Bronchial epithelial cell (primary cell): Measurements from ENCODE around the gene CD28. TPM values are rescaled to one million over a fixed set of nuclear protein-coding genes. Genes with fewer than 3 reads are reported as not detected.

Experiments used
- DNase-seq: peaks from one replicate; pipeline ENCODE4 v3.0.0-alpha.2; 2010; ENCODE audit warnings: low read depth
- FAIRE-seq: peaks from 2 replicates; lab custom pipeline; 2011; peaks lifted over from hg19 to GRCh38; lab: Jason Lieb, UNC
- H3K27me3 ChIP-seq: 2 replicates; pipeline ENCODE4 v1.5.1; 2011; ENCODE audit warnings: low read length; ENCODE audit not compliant: control insufficient read depth, insufficient read depth
- H3K36me3 ChIP-seq: 2 replicates; pipeline ENCODE4 v1.5.1; 2011; ENCODE audit warnings: low read length; ENCODE audit not compliant: control insufficient read depth, insufficient read depth
- H3K4me3 ChIP-seq: 2 replicates; pipeline ENCODE4 v1.5.1; 2011; ENCODE audit warnings: mild to moderate bottlenecking, low read depth, low read length, control low read depth
- total RNA-seq: library from RNA; depleted of rRNA; stranded (reverse); fragments of >200 nt; gene quantifications from 2 replicates; pipeline ENCODE4 v1.2.1, GENCODE V29; 2014
- TF ChIP-seq, protein P1 (sequence below): IDR thresholded peaks from 2 replicates; pipeline ENCODE4 v1.5.1; 2011; ENCODE audit warnings: mild to moderate bottlenecking, moderate library complexity, low read length, control low read depth, inconsistent platforms; ENCODE audit not compliant: insufficient read depth, severe bottlenecking

The CD28 gene
- total RNA-seq, 1 donor from 2014 or later = not detected

DNA sequence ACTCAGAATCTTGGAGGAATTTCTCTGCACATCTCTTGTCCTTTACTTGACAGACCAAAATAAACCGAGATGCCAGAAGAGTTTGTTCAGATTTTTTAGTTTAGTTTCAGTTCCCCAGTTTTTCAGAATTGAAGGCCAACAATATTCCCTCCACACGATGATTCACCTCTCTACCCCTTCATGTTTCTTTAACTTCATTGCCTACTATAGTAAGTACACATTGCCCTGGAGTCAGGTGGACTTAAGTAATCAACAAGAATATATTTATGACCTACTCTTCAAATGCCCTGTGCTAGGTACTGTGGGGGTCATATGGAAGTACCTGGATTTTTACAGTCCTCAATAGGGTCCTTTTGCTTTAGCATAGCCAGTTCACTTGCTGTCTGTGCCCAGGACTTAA is 81.5 kb downstream of the CD28 start:
- H3K36me3 ChIP-seq = no peaks in the 10 kb centered on the region
- FAIRE-seq (no peak), DNase-seq (no peak)
- no peak overlapping the region for H3K4me3 ChIP-seq
- TF ChIP-seq, protein P1, sequence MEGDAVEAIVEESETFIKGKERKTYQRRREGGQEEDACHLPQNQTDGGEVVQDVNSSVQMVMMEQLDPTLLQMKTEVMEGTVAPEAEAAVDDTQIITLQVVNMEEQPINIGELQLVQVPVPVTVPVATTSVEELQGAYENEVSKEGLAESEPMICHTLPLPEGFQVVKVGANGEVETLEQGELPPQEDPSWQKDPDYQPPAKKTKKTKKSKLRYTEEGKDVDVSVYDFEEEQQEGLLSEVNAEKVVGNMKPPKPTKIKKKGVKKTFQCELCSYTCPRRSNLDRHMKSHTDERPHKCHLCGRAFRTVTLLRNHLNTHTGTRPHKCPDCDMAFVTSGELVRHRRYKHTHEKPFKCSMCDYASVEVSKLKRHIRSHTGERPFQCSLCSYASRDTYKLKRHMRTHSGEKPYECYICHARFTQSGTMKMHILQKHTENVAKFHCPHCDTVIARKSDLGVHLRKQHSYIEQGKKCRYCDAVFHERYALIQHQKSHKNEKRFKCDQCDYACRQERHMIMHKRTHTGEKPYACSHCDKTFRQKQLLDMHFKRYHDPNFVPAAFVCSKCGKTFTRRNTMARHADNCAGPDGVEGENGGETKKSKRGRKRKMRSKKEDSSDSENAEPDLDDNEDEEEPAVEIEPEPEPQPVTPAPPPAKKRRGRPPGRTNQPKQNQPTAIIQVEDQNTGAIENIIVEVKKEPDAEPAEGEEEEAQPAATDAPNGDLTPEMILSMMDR = no peak
- H3K27me3 ChIP-seq = no peaks in the 10 kb centered on the region

Other genes with a start within 250 kb of the CD28 start
- gene RAPH1, start 171.3 kb upstream of the CD28 start, total RNA-seq = 15.3 and 19.5 TPM in 2 replicates
- gene CTLA4, start 161.1 kb downstream of the CD28 start, total RNA-seq = not detected in 2 replicates
- not detected in 2 replicates for gene ICOS, start 230.1 kb downstream of the CD28 start, total RNA-seq